Epidermal melanocyte (primary cell): ENCODE results near the gene ICAM3.
"Not testable (repeated sequence)": the region's sequence is repeated elsewhere in the genome, so short reads cannot be mapped to it uniquely, and the experiment has no call there.

Source experiments
- DNase-seq: peaks from one replicate; pipeline ENCODE4 v3.0.0; 2011; ENCODE audit warnings: low spot score; ENCODE audit not compliant: insufficient read length

Gene ICAM3

GRCh38 chr19:10352764-10353671 lies 13.6 kb upstream of the ICAM3 start:
- DNase-seq, result no peak

- DNase-seq, result no peak
Measured at GRCh38 chr19:10346509-10346908, 7.1 kb upstream of the ICAM3 start.

- DNase-seq, result no peak
Measured at GRCh38 chr19:10344780-10345179, 5.4 kb upstream of the ICAM3 start.

GRCh38 chr19:10343495-10343894 lies 4.1 kb upstream of the ICAM3 start:
- DNase-seq, result no peak

- no peak for DNase-seq
Measured at GRCh38 chr19:10339977-10340376, 553 bp upstream of the ICAM3 start.

- no peak for DNase-seq
Measured at GRCh38 chr19:10338940-10339339, 484 bp downstream of the ICAM3 start.

- not testable (repeated sequence) for DNase-seq
Measured at GRCh38 chr19:10336725-10337124, 2.7 kb downstream of the ICAM3 start.

- DNase-seq, result no peak
Measured at GRCh38 chr19:10335352-10335985, 4.0 kb downstream of the ICAM3 start.

- peak; percentile 83 for DNase-seq
Measured at GRCh38 chr19:10334588-10335351, 4.7 kb downstream of the ICAM3 start.

- no peak for DNase-seq
Measured at GRCh38 chr19:10333758-10334587, 5.5 kb downstream of the ICAM3 start.

GRCh38 chr19:10332965-10333757 lies 6.3 kb downstream of the ICAM3 start, which contains the start of gene RAVER1:
Gene RAVER1, minus strand, starts transcription at chr19:10333529. Its CDS starts 22 bp downstream, at chr19:10333507.
- peak; percentile 94 for DNase-seq

- DNase-seq, result no peak
Measured at GRCh38 chr19:10332158-10332964, 7.1 kb downstream of the ICAM3 start.

GRCh38 chr19:10329555-10329954 lies 9.9 kb downstream of the ICAM3 start:
- DNase-seq, result no peak

- DNase-seq, result no peak
Measured at GRCh38 chr19:10328558-10329429, 10.6 kb downstream of the ICAM3 start.

- no peak for DNase-seq
Measured at GRCh38 chr19:10327793-10328192, 11.6 kb downstream of the ICAM3 start.

GRCh38 chr19:10325732-10326131 lies 13.7 kb downstream of the ICAM3 start:
- no peak for DNase-seq

GRCh38 chr19:10321874-10322835 lies 17.3 kb downstream of the ICAM3 start:
- DNase-seq, result no peak
